GM12801 (cell line): ENCODE data around the gene KIAA1755.

ENCODE experiments used
- CTCF ChIP-seq: IDR thresholded peaks from one replicate; pipeline ENCODE4 v1.5.1; 2011; ENCODE audit warnings: control low read depth; ENCODE audit not compliant: insufficient read length; ENCODE audit errors: extremely low read depth

KIAA1755 gene

GRCh38 chr20:38222231-38222922 lies 38.2 kb downstream of the KIAA1755 start:
- TF ChIP-seq CTCF: peak; percentile 70

GRCh38 chr20:38221119-38221589 lies 39.4 kb downstream of the KIAA1755 start:
- no peak for TF ChIP-seq CTCF

- no peak for TF ChIP-seq CTCF
These were observed 39.9 kb downstream of the KIAA1755 start for GRCh38 chr20:38220587-38221118.

GRCh38 chr20:38219006-38219950 lies 41.3 kb downstream of the KIAA1755 start:
- TF ChIP-seq CTCF: no peak

- no peak for TF ChIP-seq CTCF
These were observed 42.0 kb downstream of the KIAA1755 start for GRCh38 chr20:38218566-38218885.

- TF ChIP-seq CTCF: no peak
These were observed 42.6 kb downstream of the KIAA1755 start for GRCh38 chr20:38217791-38218565.
